ENCODE results near the gene EHD4. TPM values are rescaled to one million over a fixed set of nuclear protein-coding genes. Genes with fewer than 3 reads are reported as not detected.

Gene EHD4
- total and polyA plus RNA-seq, 9 of the 15 experiments (the other 6 are each of a cell fraction or from before 2014, with no cell fraction given): 0.89 to 10.3 (median 6.4) TPM

- Histone ChIP-seq H4K20me1 (replicated peaks; ENCODE audit: control insufficient read depth, insufficient read depth, low read length) (peaks cover 10% of the 10 kb centered on the region; the same call in 1 of the 2 replicates), H3K4me2 (ENCODE audit: insufficient read depth, low read length) (peak overlapping the region; percentile 96), H3K4me1 (replicated peaks in 1 of 2; ENCODE audit: control insufficient read depth in 2 of 2, insufficient read depth in 2 of 2, low read length in 2 of 2) (peaks cover 17 to 26% of the 10 kb centered on the region in 2 experiments), H2AFZ (ENCODE audit: low read depth, low read length) (peak overlapping the region; percentile 95), H3K9me3 (replicated peaks; ENCODE audit: control insufficient read depth, insufficient read depth, low read depth, low read length) (no peaks in the 10 kb centered on the region), H3K27me3 (ENCODE audit: control insufficient read depth in 2 of 2, insufficient read depth in 2 of 2, low read length in 2 of 2) (no peaks in the 10 kb centered on the region), H3K9me1 (ENCODE audit: control insufficient read depth, insufficient read depth, low read length) (no peaks in the 10 kb centered on the region), H3K79me2 (ENCODE audit: control insufficient read depth, insufficient read depth, low read length) (peaks cover 27% of the 10 kb centered on the region), H3K36me3 (ENCODE audit: control insufficient read depth, insufficient read depth, low read length) (no peaks in the 10 kb centered on the region), H3K27ac (ENCODE audit: extremely low read depth, low read depth, low read length) (peak overlapping the region; percentile 71), H3K9ac (ENCODE audit: insufficient read depth in 1 of 2, low read depth in 2 of 2, low read length in 2 of 2) (peak overlapping the region; percentile 68 to 93), H3K4me3 (peak overlapping the region; percentile 82)
- WGBS (ENCODE audit: insufficient coverage, low coverage, missing lambda C conversion rate): 2% methylated on average over 33 of the region's 46 CpGs
- intact Hi-C loops (cut with micrococcal nuclease): loop anchor here (5.0 kb wide), 1 partner anchor 480 kb away; the partner anchor contains the start of gene ITPKA
- DNase-seq (ENCODE audit: extremely low read depth in 1 of 4, low spot score in 3 of 4) (peak in 3 of 4 experiments; percentile 56 to 77 (median 77)), ATAC-seq (peak; percentile 65), FAIRE-seq (no peak)
- ChIA-PET POLR2A (interaction anchor here (0.6 to 2.0 kb wide), 8 partner anchors 8 to 611 kb away, joined by 3 to 5 read pairs (median 4); no protein-coding TSS in a partner anchor), CTCF (ENCODE audit: low intra/inter-chr PET ratio) (interaction anchor here (0.7 kb wide), 1 partner anchor 198 kb away, joined by 3 read pairs; the partner anchor contains the start of gene MAPKBP1)
- in situ Hi-C loops (cut with MboI): no loop called here
- BruUV-seq (replicated peaks): no TSS peak
- TF ChIP-seq POLR2H (tag; IDR thresholded peaks at IDR 0.05; ENCODE audit: low read depth) (no peak), GATAD2B (IDR thresholded peaks at IDR 0.05; ENCODE audit: borderline replicate concordance) (peak; percentile 50; the same call in 1 of the 2 replicates), SIN3B (IDR thresholded peaks at IDR 0.05; ENCODE audit: low read depth) (0 out of 2 replicates have a peak, but pooled peaks have one; percentile 9), ZBTB7A (IDR thresholded peaks at IDR 0.05; ENCODE audit: borderline replicate concordance, control insufficient read depth, low read depth, low read length) (peak; percentile 64; the same call in 1 of the 2 replicates), PCBP1 (IDR thresholded peaks at IDR 0.05; ENCODE audit: low read depth, low read length, poor library complexity, severe bottlenecking) (peak; percentile 4), SIN3A (IDR thresholded peaks at IDR 0.05; ENCODE audit: borderline replicate concordance in 2 of 2, control insufficient read depth in 1 of 2, low read depth in 2 of 2, low read length in 2 of 2) (peak; percentile 9 to 10; a peak in 1 of 4 replicates), TEAD1 (CRISPR knock-in tag; IDR thresholded peaks at IDR 0.05) (0 out of 4 replicates have a peak, but pooled peaks of 1 of the 2 experiments have one; percentile 60), E2F6 (IDR thresholded peaks at IDR 0.05; ENCODE audit: borderline replicate concordance in 1 of 2, extremely low read depth in 1 of 2, insufficient read depth in 1 of 2, insufficient read length in 1 of 2, low read depth in 1 of 2, low read length in 1 of 2, poor library complexity in 1 of 2, severe bottlenecking in 1 of 2) (peak; percentile 48 to 53)
- TF ChIP-seq, protein P1, sequence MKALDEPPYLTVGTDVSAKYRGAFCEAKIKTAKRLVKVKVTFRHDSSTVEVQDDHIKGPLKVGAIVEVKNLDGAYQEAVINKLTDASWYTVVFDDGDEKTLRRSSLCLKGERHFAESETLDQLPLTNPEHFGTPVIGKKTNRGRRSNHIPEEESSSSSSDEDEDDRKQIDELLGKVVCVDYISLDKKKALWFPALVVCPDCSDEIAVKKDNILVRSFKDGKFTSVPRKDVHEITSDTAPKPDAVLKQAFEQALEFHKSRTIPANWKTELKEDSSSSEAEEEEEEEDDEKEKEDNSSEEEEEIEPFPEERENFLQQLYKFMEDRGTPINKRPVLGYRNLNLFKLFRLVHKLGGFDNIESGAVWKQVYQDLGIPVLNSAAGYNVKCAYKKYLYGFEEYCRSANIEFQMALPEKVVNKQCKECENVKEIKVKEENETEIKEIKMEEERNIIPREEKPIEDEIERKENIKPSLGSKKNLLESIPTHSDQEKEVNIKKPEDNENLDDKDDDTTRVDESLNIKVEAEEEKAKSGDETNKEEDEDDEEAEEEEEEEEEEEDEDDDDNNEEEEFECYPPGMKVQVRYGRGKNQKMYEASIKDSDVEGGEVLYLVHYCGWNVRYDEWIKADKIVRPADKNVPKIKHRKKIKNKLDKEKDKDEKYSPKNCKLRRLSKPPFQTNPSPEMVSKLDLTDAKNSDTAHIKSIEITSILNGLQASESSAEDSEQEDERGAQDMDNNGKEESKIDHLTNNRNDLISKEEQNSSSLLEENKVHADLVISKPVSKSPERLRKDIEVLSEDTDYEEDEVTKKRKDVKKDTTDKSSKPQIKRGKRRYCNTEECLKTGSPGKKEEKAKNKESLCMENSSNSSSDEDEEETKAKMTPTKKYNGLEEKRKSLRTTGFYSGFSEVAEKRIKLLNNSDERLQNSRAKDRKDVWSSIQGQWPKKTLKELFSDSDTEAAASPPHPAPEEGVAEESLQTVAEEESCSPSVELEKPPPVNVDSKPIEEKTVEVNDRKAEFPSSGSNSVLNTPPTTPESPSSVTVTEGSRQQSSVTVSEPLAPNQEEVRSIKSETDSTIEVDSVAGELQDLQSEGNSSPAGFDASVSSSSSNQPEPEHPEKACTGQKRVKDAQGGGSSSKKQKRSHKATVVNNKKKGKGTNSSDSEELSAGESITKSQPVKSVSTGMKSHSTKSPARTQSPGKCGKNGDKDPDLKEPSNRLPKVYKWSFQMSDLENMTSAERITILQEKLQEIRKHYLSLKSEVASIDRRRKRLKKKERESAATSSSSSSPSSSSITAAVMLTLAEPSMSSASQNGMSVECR (CRISPR knock-in tag; IDR thresholded peaks at IDR 0.05): peak; percentile 11; the same call in 1 of the 2 replicates
- TF ChIP-seq, protein P2, sequence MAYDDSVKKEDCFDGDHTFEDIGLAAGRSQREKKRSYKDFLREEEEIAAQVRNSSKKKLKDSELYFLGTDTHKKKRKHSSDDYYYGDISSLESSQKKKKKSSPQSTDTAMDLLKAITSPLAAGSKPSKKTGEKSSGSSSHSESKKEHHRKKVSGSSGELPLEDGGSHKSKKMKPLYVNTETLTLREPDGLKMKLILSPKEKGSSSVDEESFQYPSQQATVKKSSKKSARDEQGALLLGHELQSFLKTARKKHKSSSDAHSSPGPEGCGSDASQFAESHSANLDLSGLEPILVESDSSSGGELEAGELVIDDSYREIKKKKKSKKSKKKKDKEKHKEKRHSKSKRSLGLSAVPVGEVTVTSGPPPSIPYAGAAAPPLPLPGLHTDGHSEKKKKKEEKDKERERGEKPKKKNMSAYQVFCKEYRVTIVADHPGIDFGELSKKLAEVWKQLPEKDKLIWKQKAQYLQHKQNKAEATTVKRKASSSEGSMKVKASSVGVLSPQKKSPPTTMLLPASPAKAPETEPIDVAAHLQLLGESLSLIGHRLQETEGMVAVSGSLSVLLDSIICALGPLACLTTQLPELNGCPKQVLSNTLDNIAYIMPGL (CRISPR knock-in tag; IDR thresholded peaks at IDR 0.05): peak; percentile 48; the same call in 1 of the 2 replicates
- TF ChIP-seq, protein P3, sequence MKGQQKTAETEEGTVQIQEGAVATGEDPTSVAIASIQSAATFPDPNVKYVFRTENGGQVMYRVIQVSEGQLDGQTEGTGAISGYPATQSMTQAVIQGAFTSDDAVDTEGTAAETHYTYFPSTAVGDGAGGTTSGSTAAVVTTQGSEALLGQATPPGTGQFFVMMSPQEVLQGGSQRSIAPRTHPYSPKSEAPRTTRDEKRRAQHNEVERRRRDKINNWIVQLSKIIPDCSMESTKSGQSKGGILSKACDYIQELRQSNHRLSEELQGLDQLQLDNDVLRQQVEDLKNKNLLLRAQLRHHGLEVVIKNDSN (CRISPR knock-in tag; IDR thresholded peaks at IDR 0.05): 0 out of 2 replicates have a peak, but pooled peaks have one; percentile 34
Observed at GRCh38 chr15:41971895-41972252, 483 bp downstream of the EHD4 start.

Measured in K562 (cell line).